HTR-8/SVneo (cell line): ENCODE results near the gene IGLL1.
"Not testable (repeated sequence)": the region's sequence is repeated elsewhere in the genome, so short reads cannot be mapped to it uniquely, and the experiment has no call there.

Experiments
- DNase-seq: peaks from one replicate; pipeline ENCODE4 v3.0.0; 2011; ENCODE audit warnings: low spot score, mixed read lengths; ENCODE audit not compliant: insufficient read length
- FAIRE-seq: peaks from 2 replicates; lab custom pipeline; 2011; peaks lifted over from hg19 to GRCh38; lab: Jason Lieb, UNC

Gene IGLL1

GRCh38 chr22:23595904-23596303, 15.8 kb upstream of the IGLL1 start:
- DNase-seq, FAIRE-seq: not testable (repeated sequence)

- DNase-seq: no peak
- FAIRE-seq: no peak
Measured at GRCh38 chr22:23591846-23592245, 11.8 kb upstream of the IGLL1 start.

DNA sequence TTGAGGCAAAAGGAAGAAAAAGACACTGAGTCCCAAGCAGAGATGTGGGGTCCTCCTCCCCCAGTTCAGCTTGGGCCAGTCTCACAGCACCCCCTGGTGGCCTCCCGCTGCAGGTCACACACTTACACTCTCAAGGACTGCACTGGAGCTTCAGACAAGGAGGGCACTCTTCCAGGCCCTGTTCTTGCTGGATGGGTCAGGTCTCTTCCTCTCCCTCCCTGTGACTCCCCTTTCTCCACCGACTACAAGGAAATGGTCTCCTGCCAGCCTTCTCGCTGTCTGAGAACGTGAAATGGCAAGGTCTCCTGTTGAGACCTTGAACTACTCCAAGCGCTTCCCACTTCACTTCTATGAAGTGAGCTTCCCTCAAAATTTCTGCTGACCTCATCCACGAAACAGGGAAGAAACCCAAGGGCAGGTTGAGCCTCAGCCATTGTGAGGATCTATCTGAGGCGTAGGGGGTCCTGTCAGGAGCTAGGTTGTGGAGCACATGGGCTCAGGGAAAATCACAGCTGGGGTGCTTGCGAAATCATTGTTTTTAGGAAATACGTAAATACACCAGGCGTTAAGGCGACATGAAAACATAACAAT, 11.2 kb upstream of the IGLL1 start:
- FAIRE-seq (no peak), DNase-seq (peak; percentile 51)

DNA sequence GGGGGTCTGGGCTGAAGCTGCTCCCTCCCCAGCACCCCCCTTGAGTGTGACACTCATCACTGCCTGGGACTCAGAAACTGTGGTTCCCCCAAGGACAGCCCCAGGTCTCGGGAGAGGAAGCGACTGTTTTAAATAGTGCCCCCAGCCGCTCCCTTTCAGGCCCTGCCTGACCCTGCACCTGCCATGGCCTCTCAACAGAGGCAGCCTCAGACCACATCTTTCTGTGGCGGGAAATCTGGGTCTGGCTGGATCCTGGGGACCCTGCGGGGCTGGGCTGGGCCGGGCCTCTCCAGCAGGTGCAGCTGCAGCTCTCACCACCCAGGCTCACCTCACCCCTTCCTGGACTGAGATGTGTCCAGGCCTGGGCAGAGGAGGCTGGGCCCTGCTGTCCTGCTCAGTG, 3.7 kb upstream of the IGLL1 start:
- DNase-seq: no peak
- no peak for FAIRE-seq

- FAIRE-seq: no peak
- DNase-seq: no peak
Measured at GRCh38 chr22:23583153-23583552, 3.1 kb upstream of the IGLL1 start.

DNA sequence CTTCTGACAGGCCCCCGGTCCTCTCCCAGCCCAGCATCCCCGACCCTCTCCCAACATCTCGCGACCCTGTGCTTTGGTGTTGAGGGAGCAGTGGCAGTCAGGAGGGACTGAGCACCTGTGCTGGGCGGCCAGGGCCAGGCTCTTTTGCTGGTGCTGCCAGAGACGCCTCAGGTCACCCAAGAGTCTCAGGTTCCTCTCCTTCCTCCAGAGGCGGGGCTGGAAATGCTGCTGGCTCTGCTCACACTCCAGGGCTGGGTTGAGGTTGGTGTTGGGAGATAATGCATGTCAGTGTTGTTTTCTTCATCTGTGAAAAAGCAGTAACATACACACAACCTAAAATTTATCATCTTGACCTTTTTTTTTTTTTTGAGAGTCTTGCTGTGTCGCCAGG, 1.2 kb upstream of the IGLL1 start:
- DNase-seq (no peak), FAIRE-seq (no peak)

DNA sequence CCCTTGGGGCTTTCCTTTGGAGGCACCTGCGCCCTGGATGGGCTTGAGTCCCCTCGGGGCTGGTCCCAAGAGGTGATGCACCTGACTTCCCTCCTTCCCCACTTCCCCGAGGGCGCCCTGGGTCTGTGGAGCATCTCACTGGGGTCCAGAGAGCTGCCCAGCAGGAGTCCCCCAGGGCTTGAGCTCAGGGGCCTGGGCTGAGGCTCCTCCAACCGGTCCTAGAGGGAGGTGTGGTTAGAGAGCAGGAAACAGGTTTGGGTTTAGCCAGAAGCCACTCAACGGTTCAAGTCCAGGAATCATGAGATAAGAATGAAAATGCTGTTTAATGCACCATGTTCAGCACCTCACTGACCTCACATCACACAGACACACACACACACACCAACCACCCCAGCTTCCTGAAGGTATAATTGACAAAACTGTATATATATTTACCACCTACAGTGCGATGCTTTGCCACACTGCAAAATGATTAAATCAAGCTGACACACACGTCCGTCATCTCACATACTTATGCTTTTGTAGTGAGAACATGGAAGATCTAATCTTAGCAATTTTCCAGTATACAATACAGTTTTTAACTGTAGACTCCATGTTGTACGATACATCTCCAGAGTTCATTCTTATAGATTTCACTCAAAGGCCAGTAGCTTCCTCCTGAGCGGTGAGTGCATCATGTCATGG, 628 bp upstream of the IGLL1 start:
- no peak for DNase-seq

DNA sequence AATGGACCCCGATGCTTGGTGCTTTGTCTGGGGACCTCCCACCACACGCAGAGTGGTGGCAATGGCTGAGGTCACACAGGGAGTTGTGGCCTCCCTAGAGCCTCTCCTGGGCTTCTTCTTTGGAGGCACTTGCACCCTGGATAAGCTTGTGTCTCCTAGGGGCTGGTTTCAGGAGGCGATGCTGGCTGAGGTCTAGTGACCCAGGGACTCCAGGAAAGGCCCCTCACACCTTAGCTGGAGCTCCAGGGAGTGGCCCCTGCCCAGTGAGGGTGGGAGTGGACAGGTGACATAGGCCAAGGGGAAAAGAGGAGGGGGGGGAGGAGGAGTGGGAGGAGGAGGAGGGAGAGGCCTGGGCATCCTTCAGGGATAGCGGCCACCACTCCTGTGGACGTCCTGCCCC, 810 bp downstream of the IGLL1 start:
- DNase-seq: no peak
- FAIRE-seq: no peak

More for the DNA sequence above, 628 bp upstream of the IGLL1 start:
- no peak for FAIRE-seq

- DNase-seq: no peak
- FAIRE-seq: no peak
Measured at GRCh38 chr22:23578306-23578705, 1.8 kb downstream of the IGLL1 start.

DNA sequence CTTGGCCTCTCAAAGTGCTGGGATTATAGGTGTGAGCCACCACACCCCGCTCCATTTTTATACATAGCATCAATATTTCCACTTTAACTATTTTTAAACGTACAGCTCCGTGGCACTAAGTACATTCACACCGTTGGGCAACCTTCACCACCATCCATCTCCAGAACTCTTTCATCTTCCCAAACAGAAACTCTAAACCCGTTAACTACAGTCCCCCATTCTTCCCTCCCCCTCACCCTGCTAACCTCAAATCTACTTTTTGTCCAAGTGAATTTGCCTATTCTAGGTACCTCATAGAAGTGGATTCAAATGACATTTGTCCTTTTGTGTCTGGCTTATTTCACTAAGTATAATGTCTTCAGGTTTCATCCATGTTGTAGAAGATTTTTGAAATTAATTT, 3.4 kb downstream of the IGLL1 start:
- DNase-seq (no peak), FAIRE-seq (no peak)

GRCh38 chr22:23575601-23576000, 4.5 kb downstream of the IGLL1 start:
- FAIRE-seq (no peak), DNase-seq (no peak)

- DNase-seq (no peak), FAIRE-seq (no peak)
Measured at GRCh38 chr22:23574877-23575276, 5.2 kb downstream of the IGLL1 start.

DNA sequence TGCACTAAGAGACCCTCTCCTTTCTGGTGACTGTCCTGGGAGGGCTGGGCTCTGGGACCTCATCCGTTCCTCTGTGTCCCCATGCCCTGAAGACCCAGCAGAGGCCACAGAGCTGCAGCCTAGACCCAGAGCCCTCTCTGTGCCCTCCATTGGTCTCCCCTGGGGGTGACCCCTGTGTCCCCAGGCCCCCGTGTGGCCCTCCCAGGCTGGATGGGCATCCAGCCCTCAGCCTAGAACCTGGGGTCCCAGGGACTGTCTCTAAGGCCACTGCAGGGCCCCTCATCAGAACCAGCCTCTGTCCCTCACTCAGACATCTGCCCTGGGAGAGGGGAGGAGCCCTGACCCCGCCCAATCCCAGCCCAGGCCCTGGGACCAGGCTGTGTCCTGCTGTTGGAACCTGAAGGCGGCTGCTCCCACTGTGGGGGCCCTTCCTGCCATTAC, 5.7 kb downstream of the IGLL1 start:
- no peak for DNase-seq
- FAIRE-seq: no peak

DNA sequence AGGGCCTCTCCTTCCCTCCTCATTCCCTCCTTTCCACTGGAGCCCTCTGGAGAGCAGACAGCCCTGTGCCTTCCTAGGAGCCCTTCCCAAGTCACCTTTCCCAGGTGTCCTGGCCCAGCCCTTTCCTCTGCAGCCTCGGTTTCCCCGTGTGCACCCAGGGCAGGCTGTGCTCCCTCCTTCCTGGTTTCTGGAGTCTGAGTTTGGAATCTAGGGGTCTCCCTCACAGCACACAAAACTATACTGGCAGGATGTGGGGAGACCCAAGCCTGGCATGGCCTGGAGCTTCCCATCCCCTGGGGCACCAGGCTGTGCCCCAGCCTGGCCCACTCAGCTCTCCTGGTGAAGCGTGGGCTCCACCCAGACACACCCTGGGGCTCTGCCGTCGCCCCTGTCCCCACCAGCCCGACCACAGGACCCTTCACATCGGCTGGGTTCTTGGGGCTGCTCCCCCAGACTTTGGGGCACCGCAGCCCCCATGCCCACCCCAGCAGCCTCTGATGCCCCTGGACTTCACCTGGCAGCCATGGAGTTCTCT, 6.3 kb downstream of the IGLL1 start:
- not testable (repeated sequence) for FAIRE-seq, DNase-seq

GRCh38 chr22:23573106-23573505, 7.0 kb downstream of the IGLL1 start:
- FAIRE-seq, DNase-seq: not testable (repeated sequence)

DNA sequence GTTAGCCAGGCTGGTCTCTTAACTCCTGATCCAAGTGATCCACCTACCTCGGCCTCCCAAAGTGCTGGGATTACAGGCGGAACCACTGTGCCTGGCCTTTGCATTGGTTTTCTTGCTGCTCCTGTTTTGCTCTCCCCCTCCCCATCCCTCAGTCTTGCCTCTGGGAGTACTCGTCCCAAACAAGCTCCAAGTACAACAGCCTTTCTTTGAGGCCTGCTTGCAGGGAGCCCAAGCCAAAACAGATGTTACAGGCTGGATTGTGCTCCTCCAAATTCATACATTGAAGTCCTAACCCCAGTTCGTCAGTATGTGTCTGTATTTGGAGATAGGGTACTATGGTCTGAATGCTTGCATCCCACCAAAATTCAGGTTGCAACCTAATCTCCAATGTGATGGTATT, 8.6 kb downstream of the IGLL1 start:
- DNase-seq (no peak), FAIRE-seq (no peak)

DNA sequence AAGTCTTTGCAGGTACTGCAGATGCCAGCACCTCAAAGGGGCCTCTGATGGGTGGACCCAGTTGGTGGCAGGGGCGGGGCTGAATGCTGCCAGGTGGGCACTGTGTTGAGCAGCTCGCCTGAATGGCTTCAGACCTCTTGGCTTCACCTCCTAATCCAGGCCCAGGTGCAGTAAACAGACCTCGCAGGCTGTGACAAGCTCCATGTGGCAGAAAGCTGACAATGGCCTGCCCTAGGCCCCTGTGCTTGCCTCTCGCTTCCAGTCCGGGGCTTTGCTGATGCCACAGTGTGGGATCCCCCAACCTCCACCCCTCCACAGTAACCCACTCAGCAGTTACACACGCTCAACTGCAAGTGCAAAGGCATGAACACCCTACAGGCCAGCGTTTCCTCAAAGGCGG, 9.4 kb downstream of the IGLL1 start:
- FAIRE-seq: no peak
- DNase-seq: no peak

- DNase-seq (no peak), FAIRE-seq (no peak)
Measured at GRCh38 chr22:23569716-23570115, 10.4 kb downstream of the IGLL1 start.

DNA sequence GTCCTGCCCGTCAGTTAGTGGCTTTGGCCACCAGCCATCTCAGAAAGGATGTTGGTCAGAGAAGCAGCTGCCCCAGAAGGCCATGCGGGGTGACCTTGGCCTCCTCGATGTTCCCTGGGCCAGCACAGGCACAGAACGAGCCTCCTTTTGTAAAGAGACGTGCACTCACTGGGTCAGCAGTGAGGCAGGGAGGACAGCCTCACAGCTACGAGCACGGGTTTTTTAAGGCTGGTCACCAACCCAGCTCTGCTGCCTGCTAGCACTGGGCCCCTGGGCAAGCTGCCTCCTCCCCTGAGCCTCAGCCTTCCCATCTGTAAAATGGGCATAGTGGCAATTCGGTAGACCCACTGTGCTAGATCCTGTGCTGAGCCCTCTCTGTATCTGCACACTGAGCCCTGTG, 10.8 kb downstream of the IGLL1 start:
- no peak for DNase-seq
- FAIRE-seq: no peak

DNA sequence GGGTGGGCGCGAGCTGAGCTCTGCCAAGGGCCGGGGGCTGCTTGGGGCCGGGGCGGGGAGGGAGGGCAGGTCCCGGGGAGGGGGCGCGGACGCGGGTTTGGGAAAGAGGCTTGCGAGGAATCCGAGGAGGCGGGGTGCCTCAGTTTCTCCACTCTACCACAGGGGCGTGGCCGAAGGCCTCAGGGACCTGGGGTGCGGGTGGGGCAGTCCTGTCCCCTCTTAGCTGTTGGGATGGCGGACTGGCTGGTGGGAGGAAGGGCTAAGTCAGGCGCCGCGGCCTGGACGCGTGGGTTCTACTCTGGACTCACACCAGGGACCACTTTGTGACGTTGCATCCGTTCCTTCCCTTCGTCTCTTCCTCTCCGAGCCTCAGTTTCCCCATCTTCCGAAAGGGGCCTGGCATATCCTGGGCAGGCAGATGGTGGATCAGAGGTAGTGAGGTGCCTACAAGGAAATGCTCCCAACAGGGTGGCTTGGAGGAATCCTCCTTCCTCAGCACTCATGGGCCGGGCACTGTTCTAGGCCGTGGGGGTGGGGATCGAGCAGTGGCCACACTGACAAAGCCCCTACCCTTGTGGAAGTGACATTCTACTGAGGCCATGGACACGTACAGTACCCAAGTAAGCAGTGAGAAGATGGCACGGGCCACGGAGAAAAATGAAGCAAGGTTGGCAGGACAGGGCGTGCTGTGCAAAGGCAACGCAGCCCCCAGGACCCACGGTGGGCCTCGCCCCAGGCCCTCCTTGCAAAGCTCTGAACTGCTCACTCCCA, 13.2 kb downstream of the IGLL1 start:
- DNase-seq (no peak), FAIRE-seq (no peak)
